ENCODE results near the gene NCOA1.
"Not testable (repeated sequence)": the region's sequence is repeated elsewhere in the genome, so short reads cannot be mapped to it uniquely, and the experiment has no call there.

Gene NCOA1

GRCh38 chr2:24505534-24506275 is 14.7 kb downstream of the NCOA1 start:
- no peak for DNase-seq (ENCODE audit: low read depth in 2 of 3, low spot score in 2 of 3)

GRCh38 chr2:24507549-24507948 is 16.5 kb downstream of the NCOA1 start:
- no peak for DNase-seq (ENCODE audit: low read depth in 2 of 3, low spot score in 2 of 3)

- no peak for DNase-seq (ENCODE audit: low read depth in 2 of 3, low spot score in 2 of 3)
These were observed 17.8 kb downstream of the NCOA1 start for GRCh38 chr2:24508878-24509277.

- no peak for DNase-seq (ENCODE audit: low read depth in 2 of 3, low spot score in 2 of 3)
These were observed 18.4 kb downstream of the NCOA1 start for GRCh38 chr2:24509425-24509824.

- no peak for DNase-seq (ENCODE audit: low read depth in 2 of 3, low spot score in 2 of 3)
These were observed 18.8 kb downstream of the NCOA1 start for GRCh38 chr2:24509840-24510239.

GRCh38 chr2:24510771-24511170 is 19.7 kb downstream of the NCOA1 start:
- DNase-seq (ENCODE audit: low read depth in 2 of 3, low spot score in 2 of 3), result no peak

GRCh38 chr2:24511198-24511597 is 20.1 kb downstream of the NCOA1 start:
- DNase-seq (ENCODE audit: low read depth in 2 of 3, low spot score in 2 of 3), result no peak

- no peak for DNase-seq (ENCODE audit: low read depth in 2 of 3, low spot score in 2 of 3)
These were observed 20.8 kb downstream of the NCOA1 start for GRCh38 chr2:24511894-24512293.

- no peak for DNase-seq (ENCODE audit: low read depth in 2 of 3, low spot score in 2 of 3)
These were observed 21.4 kb downstream of the NCOA1 start for GRCh38 chr2:24512404-24512803.

- no peak for DNase-seq (ENCODE audit: low read depth in 2 of 3, low spot score in 2 of 3)
These were observed 21.8 kb downstream of the NCOA1 start for GRCh38 chr2:24512831-24513230.

- DNase-seq (ENCODE audit: low read depth in 2 of 3, low spot score in 2 of 3), result no peak
These were observed 22.4 kb downstream of the NCOA1 start for GRCh38 chr2:24513281-24514071.

- DNase-seq (ENCODE audit: low read depth in 2 of 3, low spot score in 2 of 3), result no peak
These were observed 23.8 kb downstream of the NCOA1 start for GRCh38 chr2:24514820-24515219.

GRCh38 chr2:24515335-24515734 is 24.3 kb downstream of the NCOA1 start:
- no peak for DNase-seq (ENCODE audit: low read depth in 2 of 3, low spot score in 2 of 3)

- no peak for DNase-seq (ENCODE audit: low read depth in 2 of 3, low spot score in 2 of 3)
These were observed 24.8 kb downstream of the NCOA1 start for GRCh38 chr2:24515831-24516230.

GRCh38 chr2:24517247-24517646 is 26.2 kb downstream of the NCOA1 start:
- DNase-seq (ENCODE audit: low read depth in 2 of 3, low spot score in 2 of 3), result no peak

- DNase-seq (ENCODE audit: low read depth in 2 of 3, low spot score in 2 of 3), result no peak
These were observed 29.1 kb downstream of the NCOA1 start for GRCh38 chr2:24520175-24520574.

- DNase-seq (ENCODE audit: low read depth in 2 of 3, low spot score in 2 of 3), result no peak
These were observed 30.3 kb downstream of the NCOA1 start for GRCh38 chr2:24521162-24521857.

GRCh38 chr2:24521975-24522639 is 31.1 kb downstream of the NCOA1 start:
- DNase-seq (ENCODE audit: low read depth in 2 of 3, low spot score in 2 of 3), result no peak

GRCh38 chr2:24527536-24527935 is 36.5 kb downstream of the NCOA1 start:
- DNase-seq (ENCODE audit: low read depth in 2 of 3, low spot score in 2 of 3), result no peak

GRCh38 chr2:24530796-24531195 is 39.7 kb downstream of the NCOA1 start:
- no peak for DNase-seq (ENCODE audit: low read depth in 2 of 3, low spot score in 2 of 3)

GRCh38 chr2:24531610-24532009 is 40.6 kb downstream of the NCOA1 start:
- DNase-seq (ENCODE audit: low read depth in 2 of 3, low spot score in 2 of 3), result not testable (repeated sequence)
